GOT3 (cell line): ENCODE data around the gene PRTFDC1.
"Not testable (repeated sequence)": the region's sequence is repeated elsewhere in the genome, so short reads cannot be mapped to it uniquely, and the experiment has no call there.

ENCODE experiments used
- DNase-seq: peaks from one replicate; lab custom pipeline; 2025; ENCODE audit warnings: mixed read lengths; lab: John Stamatoyannopoulos, UW

The PRTFDC1 gene

DNA sequence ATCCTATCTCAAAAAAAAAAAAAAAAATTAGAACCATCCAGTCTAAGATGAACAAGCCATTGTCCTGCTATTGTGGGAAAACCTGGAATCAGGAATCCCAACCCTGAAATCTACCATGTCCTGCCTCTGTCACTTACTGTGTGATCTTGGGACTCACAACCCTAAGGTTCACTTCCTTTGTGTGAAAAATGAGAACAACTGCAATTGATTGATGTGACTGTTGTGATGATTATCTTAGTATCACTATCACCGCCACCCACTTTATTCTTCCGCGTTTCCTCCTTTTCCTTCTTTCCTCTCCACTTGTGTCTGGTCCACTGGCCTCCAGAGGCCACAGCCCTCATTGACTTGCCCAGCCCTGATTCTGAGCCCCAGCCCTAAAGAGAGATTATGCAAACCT lies 12.6 kb upstream of the PRTFDC1 start:
- DNase-seq = no peak

DNA sequence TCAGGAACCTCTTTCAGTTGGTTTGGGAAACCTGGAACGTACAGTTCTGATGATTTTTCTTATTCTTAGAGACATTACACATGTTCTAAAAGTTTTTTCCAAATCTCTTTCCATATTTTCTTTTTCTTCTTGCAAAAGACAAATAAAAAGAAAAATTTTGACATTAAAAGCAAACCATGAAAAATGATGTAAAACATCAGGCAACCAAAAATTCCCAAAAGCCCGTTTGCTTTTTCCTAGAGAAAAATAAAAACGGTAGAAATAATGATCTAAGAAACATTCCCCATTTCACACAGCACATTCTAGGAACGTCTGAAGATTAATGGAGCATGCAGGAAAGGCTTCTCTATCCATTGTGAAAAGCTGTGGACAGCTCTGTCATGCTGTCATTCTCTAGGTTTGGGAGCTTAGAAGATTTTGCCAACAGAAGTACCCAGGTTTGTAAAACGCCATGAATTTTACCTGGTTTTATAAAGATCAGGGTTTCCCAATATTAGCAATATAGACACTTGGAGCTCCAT lies 11.2 kb upstream of the PRTFDC1 start:
- no peak for DNase-seq

GRCh38 chr10:24962995-24963394 lies 10.6 kb upstream of the PRTFDC1 start:
- DNase-seq = no peak

- no peak for DNase-seq
These were observed 9.2 kb upstream of the PRTFDC1 start for GRCh38 chr10:24961582-24961981.

- DNase-seq = no peak
These were observed 7.0 kb upstream of the PRTFDC1 start for GRCh38 chr10:24959382-24959730.

GRCh38 chr10:24958721-24959381 lies 6.4 kb upstream of the PRTFDC1 start:
- no peak for DNase-seq

DNA sequence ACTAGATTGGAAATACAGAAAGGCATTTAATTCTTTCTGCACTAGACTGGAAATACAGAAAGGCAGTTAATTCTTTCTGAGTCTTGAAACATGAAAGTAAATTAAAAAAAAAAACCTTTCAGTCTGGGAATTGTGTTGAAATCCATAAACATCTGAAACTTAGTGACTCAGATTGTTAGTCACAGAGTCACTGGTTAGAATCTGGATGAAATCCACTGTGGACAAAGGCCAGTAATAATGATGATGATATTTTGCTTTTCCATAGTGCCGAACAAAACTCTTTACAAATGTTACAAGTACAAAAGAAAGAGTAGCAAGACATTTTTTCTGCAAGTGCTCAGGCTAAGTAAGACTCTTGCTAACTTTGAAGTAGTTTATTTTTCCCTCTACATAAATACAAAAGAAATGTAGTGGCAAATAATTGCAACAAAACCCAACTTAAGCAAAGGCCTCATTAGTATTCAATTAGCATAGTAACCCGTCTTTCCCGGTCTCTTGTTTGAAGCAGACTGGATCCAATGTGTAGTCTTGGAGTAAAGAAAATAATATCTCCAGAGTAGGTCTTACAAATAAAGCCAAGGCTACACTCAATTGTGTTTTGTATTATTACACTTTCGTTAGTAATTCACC lies 5.8 kb upstream of the PRTFDC1 start:
- DNase-seq = no peak

DNA sequence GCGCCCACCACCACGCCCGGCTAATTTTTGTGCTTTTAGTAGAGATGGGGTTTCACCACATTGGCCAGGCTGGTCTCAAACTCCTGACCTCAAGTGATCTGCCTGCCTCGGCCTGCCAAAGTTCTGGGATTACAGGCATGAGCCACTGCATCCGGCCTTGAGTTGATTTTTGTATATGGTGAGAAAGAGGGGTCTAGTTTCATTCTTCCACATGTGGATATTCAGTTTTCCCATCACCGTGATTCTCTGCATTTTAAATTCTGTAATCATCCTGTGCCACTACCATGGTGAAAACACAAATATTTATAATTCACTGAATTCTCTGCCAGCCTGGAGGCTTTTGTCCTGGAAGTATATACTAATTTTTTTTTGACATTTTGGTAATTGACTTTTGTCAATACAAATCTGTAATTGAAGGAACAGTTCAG lies 5.2 kb upstream of the PRTFDC1 start:
- DNase-seq = not testable (repeated sequence)

- DNase-seq = no peak
These were observed 1.3 kb upstream of the PRTFDC1 start for GRCh38 chr10:24953675-24954074.

DNA sequence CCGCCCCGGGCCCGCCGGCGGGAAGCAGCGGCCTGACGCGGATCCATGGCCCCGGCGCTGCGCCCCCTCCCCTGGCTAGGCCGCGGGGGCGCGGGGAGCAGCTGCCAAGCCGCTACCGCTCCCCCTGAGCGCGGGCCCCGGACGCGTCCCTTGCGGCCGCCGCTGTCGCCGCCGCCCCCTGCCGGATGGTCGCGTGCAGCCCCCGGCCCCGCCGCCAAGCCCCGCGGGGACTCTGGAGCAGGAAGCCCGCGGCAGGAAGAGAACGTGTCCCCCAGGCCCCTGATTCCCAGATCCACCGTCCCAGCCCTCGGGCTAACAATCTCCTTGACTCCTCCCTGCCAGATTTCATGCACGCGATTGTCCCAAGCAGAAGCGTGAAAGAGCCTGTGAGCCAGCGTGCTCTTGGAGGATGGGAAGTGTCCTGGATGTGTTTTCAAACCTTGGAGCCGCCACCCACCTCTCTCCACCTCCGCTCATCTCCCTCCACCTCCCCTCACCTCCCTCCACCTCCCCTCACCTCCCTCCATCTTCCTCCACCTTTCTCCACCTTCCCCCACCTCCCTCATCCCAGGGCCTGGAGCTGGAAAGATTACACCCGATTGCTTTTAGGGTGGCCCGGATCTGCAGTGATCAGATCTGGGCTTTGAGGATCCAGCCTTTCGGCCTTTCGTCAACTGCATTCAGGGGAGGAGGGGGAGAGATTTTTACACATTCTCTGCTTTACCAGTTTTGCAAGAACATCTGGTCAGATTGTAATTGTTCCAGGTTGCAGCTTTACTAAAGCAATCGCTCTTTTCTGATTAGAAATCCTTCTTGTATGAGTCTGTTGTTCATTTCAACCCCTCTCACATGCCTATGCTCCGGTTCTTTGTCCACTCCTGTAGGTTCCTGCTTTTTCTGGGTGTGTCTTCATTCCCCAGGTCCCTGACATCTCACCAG lies 570 bp upstream of the PRTFDC1 start:
- no peak for DNase-seq

DNA sequence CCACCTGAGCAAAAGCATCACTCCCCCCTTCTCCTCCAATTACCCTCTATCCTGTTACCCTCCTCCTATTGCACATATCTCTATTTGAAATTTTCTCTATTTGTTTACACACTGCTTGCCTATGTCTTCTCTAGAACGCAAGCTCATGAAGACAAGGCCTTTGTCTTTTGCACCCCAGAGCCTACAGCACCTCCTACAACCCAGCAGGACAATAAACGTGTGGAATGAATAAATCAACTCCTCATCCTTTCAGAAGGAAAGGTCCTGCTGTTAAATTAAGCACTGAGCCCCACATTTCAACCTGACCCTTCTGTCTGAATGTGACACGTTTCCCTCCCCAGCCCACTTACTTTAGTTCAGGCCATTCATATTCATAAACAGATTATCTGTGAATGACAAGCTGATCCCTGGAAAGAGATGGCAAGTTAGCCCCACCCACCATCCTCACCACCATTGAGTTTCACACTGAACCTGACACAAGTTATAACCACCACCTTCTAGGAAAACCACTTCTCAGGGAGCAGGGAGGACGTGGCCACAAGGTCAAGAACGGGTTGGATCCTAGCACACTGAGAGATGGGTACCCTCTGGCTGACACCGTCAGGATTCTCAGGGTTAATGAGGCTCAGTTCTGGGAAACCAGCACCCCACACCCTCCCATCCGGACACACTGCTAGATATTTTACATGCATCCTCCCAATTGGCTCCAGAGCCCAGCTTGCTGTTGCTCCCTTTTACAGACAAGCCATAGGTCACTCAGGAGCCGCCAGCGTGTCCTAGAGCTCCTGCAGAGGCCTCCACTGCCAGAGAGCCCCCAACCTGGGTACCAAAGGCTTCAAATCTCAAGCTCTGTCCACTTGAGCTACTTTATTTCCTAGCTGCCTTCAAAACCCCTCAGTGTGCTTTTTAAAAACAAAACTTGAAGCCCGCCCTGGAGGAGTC lies 934 bp downstream of the PRTFDC1 start:
- no peak for DNase-seq

DNA sequence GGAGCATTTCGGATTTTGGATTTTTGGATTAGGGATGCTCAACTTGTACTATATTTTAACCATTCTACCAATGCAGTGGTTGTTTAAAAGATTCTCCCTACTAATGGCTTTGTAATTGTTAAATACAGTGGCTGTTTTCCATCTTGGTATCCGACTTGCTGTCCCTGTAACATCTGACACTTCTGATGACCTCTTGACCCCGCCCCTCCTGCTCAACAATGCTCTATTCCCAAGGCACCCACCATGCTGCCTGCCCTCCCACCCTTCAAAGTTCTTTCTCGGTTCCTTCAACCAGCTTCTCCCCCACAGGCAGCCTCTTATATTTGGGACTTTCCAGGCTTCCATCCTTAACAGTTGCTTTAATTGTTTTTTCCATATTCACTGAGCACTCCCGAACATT lies 2.0 kb downstream of the PRTFDC1 start:
- DNase-seq = no peak

DNA sequence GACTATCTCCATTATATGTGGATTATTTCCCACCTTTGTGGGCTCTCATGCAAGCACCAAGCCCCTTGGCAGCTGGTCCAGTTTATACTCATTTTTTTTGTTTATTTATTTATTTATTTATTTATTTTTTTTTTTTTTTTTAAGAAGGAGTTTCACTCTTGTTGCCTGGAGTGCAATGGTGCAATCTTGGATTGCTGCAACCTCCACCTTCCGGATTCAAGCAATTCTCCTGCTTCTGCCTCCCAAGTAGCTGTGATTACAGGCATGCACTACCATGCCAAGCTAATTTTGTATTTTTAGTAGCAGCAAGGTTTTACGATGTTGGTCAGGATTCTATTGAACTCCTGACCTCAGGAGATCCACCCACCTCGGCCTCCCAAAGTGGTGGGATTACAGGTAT lies 2.8 kb downstream of the PRTFDC1 start:
- DNase-seq = no peak

DNA sequence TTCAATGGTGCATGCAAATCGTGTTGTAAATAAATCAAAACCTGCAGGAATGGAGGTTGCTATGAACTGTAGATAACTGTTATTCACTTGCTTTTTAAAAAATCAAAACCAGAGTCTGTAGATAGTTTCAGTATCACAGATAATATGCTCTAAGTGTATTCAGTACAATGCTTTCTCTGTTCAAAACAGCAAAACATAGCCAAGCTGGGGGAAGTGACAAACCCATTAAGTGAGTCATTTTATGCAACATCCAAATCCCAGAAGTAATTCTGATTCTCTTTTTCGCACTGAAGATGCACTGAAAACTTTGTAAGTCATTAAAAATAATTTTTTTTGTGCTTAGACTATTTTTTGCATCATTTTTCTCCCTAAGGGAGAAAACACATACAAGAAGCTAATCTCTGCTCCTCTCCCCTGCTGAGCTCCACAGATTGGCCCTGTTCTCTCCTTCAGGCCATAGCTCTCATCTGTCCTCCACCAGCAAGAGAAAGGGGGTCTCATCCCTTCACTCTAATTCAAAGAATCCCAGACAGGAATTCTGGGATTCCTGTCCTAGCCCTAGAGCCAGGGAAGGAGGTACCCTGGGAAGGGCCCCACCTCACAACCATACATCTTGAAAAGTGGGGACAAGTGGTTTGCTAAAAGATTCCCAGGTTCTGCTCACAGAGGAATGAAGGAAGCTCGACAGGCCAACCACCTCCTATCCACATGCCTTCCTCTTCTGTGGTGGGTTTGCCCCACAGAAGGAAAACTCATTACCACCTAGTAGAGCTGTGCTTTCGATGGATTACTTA lies 4.9 kb downstream of the PRTFDC1 start:
- no peak for DNase-seq

DNA sequence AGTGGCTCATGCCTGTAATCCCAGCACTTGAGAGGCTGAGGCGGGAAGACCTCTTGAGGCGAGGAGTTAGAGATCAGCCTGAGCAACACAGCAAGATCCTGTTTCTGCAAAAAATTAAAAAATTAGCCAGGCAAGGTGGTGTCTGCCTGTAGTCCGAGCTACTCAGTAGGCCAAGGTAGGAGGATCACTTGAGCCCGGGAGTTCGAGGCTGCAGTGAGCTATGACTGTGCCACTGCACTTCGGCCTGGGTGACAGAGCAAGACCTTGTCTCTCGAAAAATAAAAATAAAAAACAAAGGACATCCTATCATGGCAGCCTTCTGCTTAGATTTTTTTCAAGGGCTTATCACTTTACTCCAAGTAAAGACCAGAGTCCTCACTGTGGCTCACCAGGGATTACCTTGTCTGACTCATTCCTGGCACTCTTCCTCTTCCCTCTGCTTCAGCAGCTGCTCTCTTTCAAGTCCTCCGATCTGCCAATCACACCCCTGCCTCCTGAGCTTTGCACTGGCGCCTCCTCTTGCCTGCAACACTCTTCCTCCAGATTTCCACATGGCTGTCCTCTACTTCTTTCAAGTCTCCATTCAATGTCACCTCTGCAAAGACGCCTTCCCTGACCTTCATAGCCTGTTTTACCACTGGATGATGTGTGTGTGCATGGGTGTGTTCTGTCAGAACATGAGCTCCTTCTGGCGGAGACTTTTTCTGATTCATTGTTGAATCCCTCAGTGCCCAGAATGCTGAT lies 7.7 kb downstream of the PRTFDC1 start:
- no peak for DNase-seq

GRCh38 chr10:24938525-24938924 lies 13.9 kb downstream of the PRTFDC1 start:
- no peak for DNase-seq

DNA sequence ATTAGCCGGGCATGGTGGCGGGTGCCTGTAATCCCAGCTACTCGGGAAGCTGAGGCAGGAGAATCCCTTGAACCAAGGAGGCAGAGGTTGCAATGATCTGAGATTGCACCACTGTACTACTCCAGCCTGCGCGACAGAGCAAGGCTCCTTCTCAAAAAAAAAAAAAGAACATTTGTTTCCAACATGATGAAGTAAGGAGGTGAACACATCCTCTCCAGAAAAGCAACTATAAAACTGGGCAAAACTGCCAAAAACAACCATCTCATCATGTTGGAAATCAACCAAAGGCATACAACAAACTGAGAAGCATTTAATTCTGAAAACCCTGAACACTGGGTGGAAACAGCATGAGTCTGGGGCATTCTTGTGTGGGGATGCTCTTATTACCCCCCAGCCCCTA lies 14.3 kb downstream of the PRTFDC1 start:
- DNase-seq = no peak

GRCh38 chr10:24935504-24936292 lies 16.7 kb downstream of the PRTFDC1 start:
- no peak for DNase-seq

- DNase-seq = no peak
These were observed 21.2 kb downstream of the PRTFDC1 start for GRCh38 chr10:24931236-24931635.
